PC-3 (cell line): ENCODE measurements around the gene RNF217. TPM values are rescaled to one million over a fixed set of nuclear protein-coding genes. Genes with fewer than 3 reads are reported as not detected.

Source experiments
- ATAC-seq: fragments of 200-7000 bp; cut with Tn5 transposase; 2 replicates; pipeline ENCODE4 v1.9.1; 2020; ENCODE audit warnings: mild to moderate bottlenecking, moderate library complexity
- BruUV-seq: library from RNA; stranded (reverse); fragments of 400-500 nt; replicated peaks from 2 replicates; lab custom pipeline; 2021; lab: Mats Ljungman, UMichigan
- CTCF ChIA-PET: fragments of 300-600 bp; sonication (Branson Sonifier 250); formaldehyde crosslinking; loops from one replicate; lab custom pipeline; 2022; ENCODE audit warnings: antibody characterized with exemption; lab: Charles Lee
- POLR2A ChIA-PET: fragments of 300-600 bp; sonication (Branson Sonifier 250); formaldehyde crosslinking; loops from one replicate; lab custom pipeline; 2022; ENCODE audit warnings: antibody characterized with exemption; ENCODE audit not compliant: unreplicated experiment; lab: Charles Lee
- DNase-seq: peaks from one replicate; pipeline ENCODE4 v3.0.0-alpha.2; 2015
- H2AFZ ChIP-seq: fragments of 300-600 bp; sonication (generic); 2 replicates; pipeline ENCODE4 v1.6.0; 2016; ENCODE audit warnings: antibody characterized with exemption, low read length
- H3F3A ChIP-seq: fragments of 300-600 bp; sonication (generic); one replicate; pipeline ENCODE4 v1.6.0; 2017; ENCODE audit warnings: antibody characterized with exemption, low read length, control low read depth, mild to moderate bottlenecking; ENCODE audit not compliant: unreplicated experiment
- H3K27ac ChIP-seq: fragments of 300-600 bp; sonication (generic); 2 replicates; pipeline ENCODE4 v1.5.1; 2016; ENCODE audit warnings: mild to moderate bottlenecking, low read length
- H3K27me3 ChIP-seq: fragments of 300-600 bp; sonication (generic); 2 replicates; pipeline ENCODE4 v1.6.1; 2016; ENCODE audit warnings: low read length, mixed read lengths
- H3K36me3 ChIP-seq: fragments of 300-600 bp; sonication (generic); 2 replicates; pipeline ENCODE4 v1.6.1; 2016; ENCODE audit warnings: low read depth, mixed run types, low read length, mixed read lengths
- H3K4me1 ChIP-seq: fragments of 300-600 bp; sonication (generic); 2 replicates; pipeline ENCODE4 v1.5.1; 2016; ENCODE audit warnings: low read length; ENCODE audit not compliant: insufficient read depth
- H3K4me2 ChIP-seq: fragments of 300-600 bp; sonication (generic); 2 replicates; pipeline ENCODE4 v1.6.0; 2016; ENCODE audit warnings: low read length
- H3K4me3 ChIP-seq: fragments of 300-600 bp; sonication (generic); 2 replicates; pipeline ENCODE4 v1.5.1; 2016; ENCODE audit warnings: mild to moderate bottlenecking, low read length, mixed read lengths
- H3K79me2 ChIP-seq: fragments of 300-600 bp; sonication (generic); 2 replicates; pipeline ENCODE4 v1.6.1; 2017; ENCODE audit warnings: low read length, mixed read lengths
- H3K9ac ChIP-seq: fragments of 300-600 bp; sonication (generic); 2 replicates; pipeline ENCODE4 v1.6.0; 2016; ENCODE audit warnings: mild to moderate bottlenecking, low read length
- H3K9me2 ChIP-seq: fragments of 300-600 bp; sonication (generic); replicated peaks from 2 replicates; pipeline ENCODE4 v1.6.1; 2016; ENCODE audit warnings: mixed run types, low read length, mixed read lengths
- H3K9me3 ChIP-seq: fragments of 300-600 bp; sonication (generic); 2 replicates; pipeline ENCODE4 v1.6.1; 2016; ENCODE audit warnings: low read length, mixed read lengths
- H4K20me1 ChIP-seq: fragments of 300-600 bp; sonication (generic); 2 replicates; pipeline ENCODE4 v1.6.1; 2016; ENCODE audit warnings: low read length, mixed read lengths
- CTCF ChIP-seq: fragments of 300-600 bp; sonication (generic); conservative IDR thresholded peaks from 2 replicates; pipeline ENCODE4 v1.5.1; 2017; ENCODE audit warnings: antibody characterized with exemption, low read depth, mild to moderate bottlenecking, low read length
- EZH2 ChIP-seq: fragments of 300-600 bp; sonication (generic); IDR thresholded peaks from one replicate; pipeline ENCODE4 v1.6.1; 2017; ENCODE audit warnings: antibody characterized with exemption, mild to moderate bottlenecking, low read length; ENCODE audit not compliant: unreplicated experiment
- EZH2phosphoT487 ChIP-seq: fragments of 300-600 bp; sonication (generic); IDR thresholded peaks from 2 replicates; pipeline ENCODE4 v1.6.1; 2018; ENCODE audit warnings: mild to moderate bottlenecking, antibody characterized with exemption, low read length, borderline replicate concordance
- intact Hi-C: fragments of 100-400 bp; cut with micrococcal nuclease; formaldehyde crosslinking; loops from 2 replicates; pipeline ENCODE4 v1.9.0; 2023
- total RNA-seq: library from RNA; depleted of rRNA; stranded (reverse); fragments of >200 nt; gene quantifications from 2 replicates; pipeline ENCODE4 v1.2.3, GENCODE V29; 2014

RNF217 gene
- total RNA-seq, 1 experiment from 2014 or later = 7.7 TPM

GRCh38 chr6:124960757-124961463 is 1.3 kb upstream of the RNF217 start:
- Histone ChIP-seq H3K79me2 (peaks cover 29% of the 10 kb centered on the region), H3K9me3 (no peaks in the 10 kb centered on the region), H3K36me3 (no peaks in the 10 kb centered on the region), H3K9me2 (no peaks in the 10 kb centered on the region), H3F3A (no peaks in the 10 kb centered on the region), H3K27me3 (no peaks in the 10 kb centered on the region), H4K20me1 (0 out of 2 replicates have a peak, but pooled peaks cover under 1% of the 10 kb centered on the region), H3K4me1 (peaks cover 26% of the 10 kb centered on the region), H2AFZ (peak overlapping the region; percentile 80), H3K4me2 (peak overlapping the region; percentile 84), H3K9ac (peak overlapping the region; percentile 61), H3K27ac (no peak overlapping the region), H3K4me3 (peak overlapping the region; percentile 76)
- no peak for DNase-seq
- intact Hi-C loops = loop anchor here (5.0 kb wide), 1 partner anchor 89 kb away; no protein-coding TSS in a partner anchor
- no peak for ATAC-seq
- TF ChIP-seq EZH2 (no peak), EZH2phosphoT487 (no peak), CTCF (no peak)
- ChIA-PET CTCF (interaction anchor here (0.9 kb wide), 1 partner anchor 153 kb away, joined by 3 read pairs; no protein-coding TSS in a partner anchor), POLR2A (no interaction called here)
- BruUV-seq = TSS peak; percentile 70

GRCh38 chr6:124961464-124961776 is 817 bp upstream of the RNF217 start:
- Histone ChIP-seq H3K4me1 (peaks cover 31% of the 10 kb centered on the region), H3K79me2 (peaks cover 34% of the 10 kb centered on the region), H3K9me2 (no peaks in the 10 kb centered on the region), H2AFZ (peak overlapping the region; percentile 80), H3K4me2 (peak overlapping the region; percentile 84), H3K27me3 (no peaks in the 10 kb centered on the region), H3F3A (no peaks in the 10 kb centered on the region), H3K9me3 (no peaks in the 10 kb centered on the region), H4K20me1 (0 out of 2 replicates have a peak, but pooled peaks cover 5% of the 10 kb centered on the region), H3K36me3 (no peaks in the 10 kb centered on the region), H3K4me3 (peak overlapping the region; percentile 76), H3K27ac (no peak overlapping the region), H3K9ac (peak overlapping the region; percentile 61)
- POLR2A ChIA-PET = no interaction called here
- BruUV-seq = no TSS peak
- no peak for TF ChIP-seq EZH2
- no peak for TF ChIP-seq EZH2phosphoT487
- TF ChIP-seq CTCF = no peak
- intact Hi-C loops = loop anchor here (5.0 kb wide), 1 partner anchor 89 kb away; no protein-coding TSS in a partner anchor
- CTCF ChIA-PET = interaction anchor here (0.9 kb wide), 1 partner anchor 153 kb away, joined by 3 read pairs; no protein-coding TSS in a partner anchor
- no peak for DNase-seq
- no peak for ATAC-seq
